Transverse colon (tissue), 3 donors: ENCODE results near the gene CACNA1C.

Source experiments
- CTCF ChIP-seq, 5 experiments: fragments of 200-600 bp in 3 of 5; fragments of 450-650 bp in 2 of 5; sonication (generic) in 3 of 5; IDR thresholded peaks; 1 replicate in 2 of 5; 2 replicates in 3 of 5; pipeline ENCODE4 v1.5.1; 2016 to 2017; ENCODE audit warnings: antibody characterized with exemption in 5 of 5, inconsistent platforms in 3 of 5, mild to moderate bottlenecking in 2 of 5, moderate library complexity in 1 of 5
- POLR2A ChIP-seq: fragments of 450-650 bp; IDR thresholded peaks from one replicate; pipeline ENCODE4 v1.6.1; 2016; ENCODE audit warnings: antibody characterized with exemption, mild to moderate bottlenecking, moderate library complexity

- no peak for TF ChIP-seq CTCF (IDR thresholded peaks at IDR 0.05)
- TF ChIP-seq POLR2A = no peak
Measured at GRCh38 chr12:2693244-2693860, 640.6 kb downstream of the CACNA1C start.
